GM18951 (cell line): ENCODE data around the gene ZNF726.
"Not testable (repeated sequence)": the region's sequence is repeated elsewhere in the genome, so short reads cannot be mapped to it uniquely, and the experiment has no call there.

ENCODE experiments used
- POLR2A ChIP-seq: IDR thresholded peaks from 4 replicates; pipeline ENCODE4 v1.6.1; 2011; ENCODE audit warnings: mild to moderate bottlenecking; ENCODE audit not compliant: insufficient read length, insufficient read depth; ENCODE audit errors: extremely low read depth
- in situ Hi-C: fragments of 300-500 bp; cut with MboI; formaldehyde crosslinking; loops from one replicate; pipeline ENCODE4 v1.12.0; 2022; ENCODE audit warnings: low sequenced_read_pairs, mixed read lengths, inconsistent platforms; ENCODE audit not compliant: unreplicated experiment

The ZNF726 gene

DNA sequence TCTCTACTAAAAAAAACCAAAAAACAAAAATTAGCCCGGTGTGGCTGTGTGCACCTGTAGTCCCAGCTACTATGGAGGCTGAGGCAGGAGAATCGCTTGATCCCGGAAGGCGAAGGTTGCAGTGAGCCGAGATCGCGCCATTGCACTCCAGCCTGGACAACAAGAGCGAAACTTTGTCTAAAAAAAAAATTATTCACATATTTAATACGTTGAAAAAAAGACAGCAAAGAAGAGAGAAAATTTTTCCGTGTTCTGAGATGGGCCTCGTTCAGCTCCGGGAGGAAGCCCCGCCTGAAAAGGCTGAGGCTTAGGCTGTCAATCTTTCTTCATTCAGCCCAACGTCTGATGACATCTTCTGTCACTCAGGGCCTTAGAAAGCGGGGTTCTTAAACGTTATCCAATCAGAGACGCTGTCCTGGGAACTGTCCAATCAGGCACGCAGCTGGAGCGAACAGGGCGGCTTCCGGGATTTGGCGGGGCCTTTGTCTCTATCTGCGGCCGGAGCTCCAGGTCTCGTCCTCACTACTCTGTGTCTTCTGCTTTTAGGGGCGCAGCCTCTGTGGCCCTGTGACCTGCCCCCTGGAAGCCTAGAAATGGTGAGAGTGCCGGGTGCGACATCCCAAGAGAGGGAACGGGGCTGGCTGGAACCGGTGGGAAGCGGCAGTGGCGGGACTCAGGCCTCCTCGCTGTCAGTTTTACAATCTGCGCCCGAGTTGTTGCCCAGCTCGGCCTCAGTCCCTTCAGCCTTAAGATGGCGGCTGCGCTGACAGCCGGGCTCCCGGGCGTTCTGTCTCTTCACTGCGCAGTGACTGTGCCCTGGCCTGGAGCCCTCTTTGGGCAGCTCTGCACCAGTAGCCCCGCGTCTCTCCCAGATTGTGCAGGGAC lies at the start of gene ZNF726:
ZNF726 (plus strand) TSS at position 485 of the 885 bp plus-strand sequence; CDS start at position 594, 109 bp downstream.
- in situ Hi-C loops = no loop called here
- peak; percentile 44 for TF ChIP-seq POLR2A

GRCh38 chr19:23867895-23868294 lies 46.8 kb upstream of the ZNF726 start:
- in situ Hi-C loops = no loop called here
- no peak for TF ChIP-seq POLR2A

- in situ Hi-C loops = no loop called here
- TF ChIP-seq POLR2A = no peak
Observed at GRCh38 chr19:23868630-23869029, 46.1 kb upstream of the ZNF726 start.

DNA sequence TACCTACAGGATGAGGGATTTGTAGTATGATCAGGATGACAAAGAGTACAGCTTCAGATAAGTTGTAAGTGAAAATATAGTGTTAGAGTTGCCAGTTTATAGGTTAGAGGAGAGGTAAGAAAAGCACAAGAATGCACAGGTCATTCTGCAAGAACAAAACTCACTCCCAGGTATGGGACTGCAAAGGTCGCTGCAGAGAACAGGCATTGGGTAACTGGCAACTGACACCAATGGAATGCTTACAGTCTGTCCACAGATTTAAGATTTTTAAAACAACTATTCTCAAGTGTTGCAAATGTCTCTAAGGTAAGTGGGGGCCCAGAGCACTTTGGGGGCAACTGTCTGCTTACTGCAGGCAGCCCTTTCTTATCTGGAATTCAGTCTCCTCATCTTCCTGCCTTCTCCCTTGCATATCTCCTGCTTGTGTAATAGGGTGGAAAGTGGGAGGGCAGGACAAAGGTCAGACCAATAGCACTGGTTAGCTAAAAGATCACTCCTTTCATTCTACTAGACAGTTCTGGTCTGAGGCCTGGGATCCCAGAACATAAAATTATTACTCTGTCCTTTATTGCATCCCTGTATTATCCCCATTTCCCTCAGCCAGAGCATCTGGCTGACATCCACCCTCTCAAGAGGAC lies 42.3 kb upstream of the ZNF726 start:
- in situ Hi-C loops = no loop called here
- no peak for TF ChIP-seq POLR2A

DNA sequence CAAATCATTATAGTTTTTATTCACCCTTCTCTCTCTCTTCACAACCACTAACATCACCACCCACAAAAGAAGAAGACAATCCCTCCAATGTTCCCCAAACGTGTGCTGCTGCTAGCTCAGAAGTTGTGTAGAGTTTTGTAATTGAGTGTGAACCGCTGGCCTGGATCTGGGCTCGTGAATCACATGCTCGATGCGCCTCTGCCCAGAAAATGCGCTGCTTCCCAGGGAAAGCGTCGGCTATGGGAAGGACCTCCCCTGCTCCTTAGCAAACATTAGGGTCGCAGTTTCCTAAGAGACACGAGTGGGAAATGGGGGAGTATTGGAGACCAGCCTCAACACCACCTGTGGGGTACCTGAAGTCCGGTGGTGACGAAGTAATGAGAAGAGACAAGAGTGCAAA lies 38.4 kb upstream of the ZNF726 start:
- TF ChIP-seq POLR2A = no peak
- in situ Hi-C loops = no loop called here

GRCh38 chr19:23876756-23877155 lies 37.9 kb upstream of the ZNF726 start:
- in situ Hi-C loops = not testable (repeated sequence)

GRCh38 chr19:23882493-23882892 lies 32.2 kb upstream of the ZNF726 start:
- TF ChIP-seq POLR2A = no peak
- in situ Hi-C loops = no loop called here

GRCh38 chr19:23884363-23884762 lies 30.3 kb upstream of the ZNF726 start:
- in situ Hi-C loops = no loop called here
- no peak for TF ChIP-seq POLR2A

- TF ChIP-seq POLR2A = no peak
- in situ Hi-C loops = no loop called here
Observed at GRCh38 chr19:23887642-23888041, 27.0 kb upstream of the ZNF726 start.

DNA sequence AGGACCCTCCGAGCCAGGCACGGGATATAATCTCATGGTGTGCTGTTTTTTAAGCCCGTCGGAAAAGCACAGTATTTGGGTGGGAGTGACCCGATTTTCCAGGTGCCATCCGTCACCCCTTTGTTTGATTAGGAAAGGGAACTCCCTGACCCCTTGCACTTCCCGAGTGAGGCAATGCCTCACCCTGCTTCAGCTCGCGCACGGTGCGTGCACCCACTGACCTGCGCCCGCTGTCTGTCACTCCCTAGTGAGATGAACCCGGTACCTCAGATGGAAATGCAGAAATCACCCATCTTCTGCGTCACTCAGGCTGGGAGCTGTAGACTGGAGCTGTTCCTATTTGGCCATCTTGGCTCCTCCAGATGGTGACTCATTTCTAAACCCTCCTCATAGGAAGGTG lies 18.6 kb upstream of the ZNF726 start:
- in situ Hi-C loops = not testable (repeated sequence)

DNA sequence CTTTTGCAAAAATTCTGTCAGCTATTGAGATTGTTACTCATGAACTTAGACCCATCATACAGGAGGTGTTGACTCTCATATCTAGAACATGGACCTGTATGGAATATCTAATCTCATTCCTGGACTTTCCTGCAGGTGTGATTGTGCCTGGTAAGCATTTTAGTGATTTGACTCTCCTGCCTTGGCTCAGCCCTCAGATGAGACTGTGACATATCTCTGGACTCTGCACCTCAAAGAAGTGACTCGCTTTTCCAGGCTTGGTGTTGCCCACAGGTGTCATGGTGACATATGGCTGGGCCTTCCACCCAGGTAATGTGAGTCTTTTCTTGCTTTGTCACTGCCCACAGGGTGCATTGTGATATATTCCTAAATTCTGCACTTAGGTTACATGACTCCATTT lies 17.8 kb upstream of the ZNF726 start:
- in situ Hi-C loops = no loop called here

GRCh38 chr19:23901360-23901759 lies 13.3 kb upstream of the ZNF726 start:
- in situ Hi-C loops = no loop called here
- TF ChIP-seq POLR2A = no peak

More for the DNA sequence above, 17.8 kb upstream of the ZNF726 start:
- TF ChIP-seq POLR2A = no peak

DNA sequence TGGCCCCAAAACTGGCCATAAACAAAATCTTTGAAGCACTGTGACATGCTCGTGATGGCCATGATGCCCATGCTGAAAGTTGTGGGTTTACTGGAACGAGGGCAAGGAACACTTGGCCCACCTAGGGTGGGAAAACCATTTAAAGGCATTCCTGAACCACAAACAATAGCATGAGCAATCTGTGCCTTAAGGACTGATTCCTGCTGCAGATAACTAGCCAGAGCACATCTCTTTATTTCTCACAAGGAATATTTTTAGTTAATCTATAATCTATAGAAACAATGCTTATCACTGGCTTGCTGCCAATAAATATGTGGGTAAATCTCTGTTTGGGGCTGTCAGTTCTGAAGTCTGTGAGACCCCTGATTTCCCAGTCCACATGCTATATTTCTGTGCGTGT lies 10.3 kb upstream of the ZNF726 start:
- in situ Hi-C loops = no loop called here

GRCh38 chr19:23905771-23906170 lies 8.9 kb upstream of the ZNF726 start:
- TF ChIP-seq POLR2A = no peak
- in situ Hi-C loops = no loop called here

More for the DNA sequence above, 10.3 kb upstream of the ZNF726 start:
- no peak for TF ChIP-seq POLR2A
